PFSK-1 (cell line): ENCODE results near the gene GOLM1.

Source experiments
- FOXP2 ChIP-seq: optimal IDR thresholded peaks from 2 replicates; pipeline ENCODE3; 2011; ENCODE audit warnings: borderline replicate concordance, control low read depth, inconsistent platforms; ENCODE audit not compliant: insufficient read depth; ENCODE audit errors: extremely low read length, extremely low read depth
- POLR2AphosphoS5 ChIP-seq: IDR thresholded peaks from 2 replicates; pipeline ENCODE4 v1.6.1; 2012; ENCODE audit warnings: low read depth, mild to moderate bottlenecking, control low read depth, low read length, moderate library complexity
- SIN3A ChIP-seq: IDR thresholded peaks from 2 replicates; pipeline ENCODE4 v1.6.1; 2012; ENCODE audit warnings: mild to moderate bottlenecking, low read length, moderate library complexity, borderline replicate concordance; ENCODE audit not compliant: insufficient read depth
- TAF1 ChIP-seq: IDR thresholded peaks from 2 replicates; pipeline ENCODE4 v1.6.1; 2012; ENCODE audit warnings: low read length, control low read depth, borderline replicate concordance; ENCODE audit not compliant: insufficient read depth
- TF ChIP-seq, protein P1 (sequence below), 2 experiments: IDR thresholded peaks; 2 replicates each; pipeline versions ENCODE4 v1.6.1 to v1.8.0; 2011 to 2012; ENCODE audit warnings: low read depth in 2 of 2, low read length in 2 of 2, control low read depth in 1 of 2, inconsistent platforms in 1 of 2, mild to moderate bottlenecking in 1 of 2, moderate library complexity in 1 of 2; ENCODE audit not compliant: insufficient read depth in 1 of 2

GOLM1 gene

DNA sequence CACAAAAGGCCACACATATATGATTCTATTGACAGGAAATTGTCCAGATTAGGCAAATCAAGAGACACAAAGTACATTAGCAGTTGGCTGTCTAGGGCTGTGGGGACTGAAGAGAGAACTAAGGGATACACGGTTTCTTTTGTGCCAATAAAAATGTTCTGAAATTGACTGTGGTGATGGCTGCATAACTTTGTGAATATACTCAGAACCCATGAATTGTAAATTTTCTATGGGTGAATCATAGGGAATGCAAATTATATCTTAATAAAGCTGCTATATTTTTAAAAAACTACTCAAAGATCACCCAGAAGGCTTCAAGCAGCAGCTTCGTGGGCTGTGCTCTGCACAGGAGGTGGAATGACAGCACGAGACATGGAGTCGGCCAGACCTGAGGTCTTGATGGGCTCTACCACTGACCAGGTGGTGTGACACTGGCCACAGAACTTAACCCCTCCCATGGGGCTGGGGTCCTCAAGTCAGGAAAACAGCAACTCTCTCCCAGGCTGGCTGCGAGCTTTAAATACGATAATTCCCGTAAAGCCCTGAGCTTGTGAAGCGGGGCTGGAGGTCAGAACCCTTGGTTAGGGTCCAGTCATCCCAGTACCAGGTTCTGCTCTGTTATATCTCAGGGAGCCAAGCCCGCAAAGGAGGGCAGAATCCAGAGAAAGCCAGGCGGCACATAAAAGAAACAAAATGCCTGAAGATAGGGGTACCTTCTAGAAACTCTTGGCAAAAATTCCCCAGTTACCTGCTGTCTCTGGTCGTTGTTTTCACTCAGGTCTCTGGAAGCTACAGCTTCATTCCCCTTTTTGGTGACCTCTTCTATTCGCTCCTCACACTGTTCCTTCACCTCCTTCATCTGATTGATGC is 59.1 kb downstream of the GOLM1 start:
- TF ChIP-seq SIN3A (no peak), FOXP2 (no peak), TAF1 (no peak), POLR2AphosphoS5 (no peak)
- TF ChIP-seq, protein P1, sequence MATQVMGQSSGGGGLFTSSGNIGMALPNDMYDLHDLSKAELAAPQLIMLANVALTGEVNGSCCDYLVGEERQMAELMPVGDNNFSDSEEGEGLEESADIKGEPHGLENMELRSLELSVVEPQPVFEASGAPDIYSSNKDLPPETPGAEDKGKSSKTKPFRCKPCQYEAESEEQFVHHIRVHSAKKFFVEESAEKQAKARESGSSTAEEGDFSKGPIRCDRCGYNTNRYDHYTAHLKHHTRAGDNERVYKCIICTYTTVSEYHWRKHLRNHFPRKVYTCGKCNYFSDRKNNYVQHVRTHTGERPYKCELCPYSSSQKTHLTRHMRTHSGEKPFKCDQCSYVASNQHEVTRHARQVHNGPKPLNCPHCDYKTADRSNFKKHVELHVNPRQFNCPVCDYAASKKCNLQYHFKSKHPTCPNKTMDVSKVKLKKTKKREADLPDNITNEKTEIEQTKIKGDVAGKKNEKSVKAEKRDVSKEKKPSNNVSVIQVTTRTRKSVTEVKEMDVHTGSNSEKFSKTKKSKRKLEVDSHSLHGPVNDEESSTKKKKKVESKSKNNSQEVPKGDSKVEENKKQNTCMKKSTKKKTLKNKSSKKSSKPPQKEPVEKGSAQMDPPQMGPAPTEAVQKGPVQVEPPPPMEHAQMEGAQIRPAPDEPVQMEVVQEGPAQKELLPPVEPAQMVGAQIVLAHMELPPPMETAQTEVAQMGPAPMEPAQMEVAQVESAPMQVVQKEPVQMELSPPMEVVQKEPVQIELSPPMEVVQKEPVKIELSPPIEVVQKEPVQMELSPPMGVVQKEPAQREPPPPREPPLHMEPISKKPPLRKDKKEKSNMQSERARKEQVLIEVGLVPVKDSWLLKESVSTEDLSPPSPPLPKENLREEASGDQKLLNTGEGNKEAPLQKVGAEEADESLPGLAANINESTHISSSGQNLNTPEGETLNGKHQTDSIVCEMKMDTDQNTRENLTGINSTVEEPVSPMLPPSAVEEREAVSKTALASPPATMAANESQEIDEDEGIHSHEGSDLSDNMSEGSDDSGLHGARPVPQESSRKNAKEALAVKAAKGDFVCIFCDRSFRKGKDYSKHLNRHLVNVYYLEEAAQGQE (IDR thresholded peaks at IDR 0.05; ENCODE audit: insufficient read depth in 1 of 2, low read depth in 2 of 2, low read length in 2 of 2), result no peak

DNA sequence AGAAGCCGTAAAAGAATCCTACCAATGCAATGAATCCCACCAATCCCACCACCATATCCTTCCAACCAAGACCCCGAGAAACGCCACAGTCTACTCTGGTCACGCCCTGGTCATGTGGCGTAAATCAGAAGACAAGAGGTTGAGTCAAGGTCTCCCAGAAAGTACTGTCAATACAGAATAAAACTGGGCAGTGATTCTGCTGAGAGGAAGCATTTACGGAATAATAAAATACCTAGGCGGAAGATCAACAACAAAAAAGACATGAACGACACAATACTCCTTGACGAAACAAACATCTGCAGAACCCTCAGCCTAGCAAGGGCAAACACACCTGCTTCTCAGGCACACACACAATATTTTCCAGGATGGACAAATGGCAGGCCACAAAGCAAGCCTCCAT is 62.8 kb downstream of the GOLM1 start:
- TF ChIP-seq TAF1 (no peak), FOXP2 (no peak), SIN3A (no peak), POLR2AphosphoS5 (no peak)
- TF ChIP-seq, protein P1 (IDR thresholded peaks at IDR 0.05; ENCODE audit: insufficient read depth in 1 of 2, low read depth in 2 of 2, low read length in 2 of 2), result no peak

DNA sequence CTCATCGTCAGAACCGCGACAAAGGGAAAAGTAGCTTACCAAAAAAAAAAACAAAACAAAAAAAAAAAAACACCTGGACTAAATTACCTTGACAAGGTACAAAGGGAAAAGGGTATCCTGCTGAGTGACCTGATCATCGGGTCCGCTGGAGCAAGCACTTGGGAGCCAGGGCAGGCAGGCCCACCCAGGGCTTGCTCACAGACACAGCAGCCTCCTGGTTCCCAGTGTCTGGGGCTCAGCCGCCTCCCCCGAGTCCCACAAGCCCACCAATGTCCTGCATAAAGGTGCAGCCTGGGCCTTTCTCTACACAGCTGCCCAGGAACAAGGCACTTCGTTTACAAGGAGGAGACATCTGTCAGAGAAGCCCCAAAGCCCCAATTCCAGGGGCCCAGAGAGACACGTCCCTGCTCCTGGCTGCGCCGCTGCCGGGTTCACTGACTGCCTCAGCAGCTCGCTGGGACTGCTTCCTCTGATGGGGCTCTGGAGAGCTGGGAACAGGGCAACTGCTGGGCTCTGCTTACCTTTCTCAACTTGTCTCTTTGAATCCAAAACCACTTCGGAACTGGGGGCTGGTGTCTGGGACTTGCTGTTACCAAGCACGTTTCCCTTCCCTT is 63.4 kb downstream of the GOLM1 start:
- no peak for TF ChIP-seq TAF1

DNA sequence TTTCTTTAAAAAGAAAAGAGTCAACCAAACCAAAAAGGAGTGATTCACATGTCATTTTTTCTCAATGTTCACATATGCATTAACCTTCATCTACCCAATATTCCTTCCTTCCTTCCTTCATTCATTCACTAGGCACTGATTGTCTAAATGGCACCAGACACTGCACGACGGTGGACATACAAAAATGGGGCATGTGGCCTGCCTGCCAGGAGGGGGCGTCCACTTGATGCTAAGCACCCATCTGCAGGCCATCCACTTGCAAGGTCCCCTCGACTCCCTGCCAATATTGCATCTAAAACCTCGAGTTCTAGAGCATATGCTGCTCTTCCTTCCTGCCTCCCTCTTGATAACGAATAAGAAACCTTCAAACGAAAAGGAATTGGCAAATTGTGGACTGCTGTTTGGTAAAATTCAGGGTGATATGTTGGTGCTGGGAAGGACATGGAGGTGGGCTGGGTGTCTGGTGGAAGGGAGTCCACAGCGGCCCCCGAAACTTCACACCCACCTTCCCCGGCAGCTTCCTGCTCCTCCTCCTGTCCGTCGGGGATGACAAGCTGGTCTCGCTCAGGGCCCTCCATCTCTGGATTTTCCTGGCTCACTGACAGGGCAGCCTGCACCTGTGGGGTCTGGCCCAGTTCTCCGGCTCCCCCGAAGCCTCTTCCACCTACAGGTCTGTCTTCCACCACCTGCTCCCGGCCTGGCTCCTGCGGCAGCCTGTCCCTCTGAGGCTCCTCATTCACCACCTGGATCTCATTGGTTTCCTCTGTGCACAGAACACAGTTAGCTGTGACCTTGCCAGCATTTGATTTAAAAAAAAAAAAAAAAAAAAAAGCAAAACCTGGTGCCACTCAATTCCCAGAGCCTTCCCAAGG is 64.3 kb downstream of the GOLM1 start:
- TF ChIP-seq POLR2AphosphoS5 (no peak), FOXP2 (no peak), SIN3A (no peak), TAF1 (no peak)
- TF ChIP-seq, protein P1 (IDR thresholded peaks at IDR 0.05; ENCODE audit: insufficient read depth in 1 of 2, low read depth in 2 of 2, low read length in 2 of 2), result no peak

DNA sequence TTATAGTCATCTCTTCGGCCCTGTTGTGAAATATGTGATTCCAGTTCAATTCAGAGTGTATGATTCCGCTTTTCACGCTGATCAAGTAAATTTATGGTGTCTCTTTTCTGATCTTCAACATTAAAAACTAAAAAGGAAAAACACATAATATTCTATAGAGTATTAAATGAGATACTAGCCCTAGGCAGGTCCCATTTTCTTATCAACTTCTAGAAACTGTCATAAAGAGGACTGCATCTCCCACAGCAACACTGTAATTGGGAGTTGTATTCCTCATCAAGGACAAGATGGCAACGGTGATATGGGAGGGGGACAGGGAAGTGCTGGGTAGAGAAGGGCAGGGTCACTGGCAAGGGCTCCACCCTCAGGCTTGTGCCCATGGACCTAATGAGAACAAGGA is 71.6 kb downstream of the GOLM1 start:
- TF ChIP-seq FOXP2, result no peak
- no peak for TF ChIP-seq SIN3A
- TF ChIP-seq, protein P1 (IDR thresholded peaks at IDR 0.05; ENCODE audit: insufficient read depth in 1 of 2, low read depth in 2 of 2, low read length in 2 of 2), result no peak
- no peak for TF ChIP-seq TAF1
- TF ChIP-seq POLR2AphosphoS5, result no peak
